SW480 (cell line): Measurements from ENCODE around the gene ACVRL1.
A peak's percentile ranks its signal among the peaks of the same experiment; 100 is the strongest.
"Not testable (repeated sequence)": the region's sequence is repeated elsewhere in the genome, so short reads cannot be mapped to it uniquely, and the experiment has no call there.

ENCODE experiments used
- DNase-seq: peaks from one replicate; pipeline ENCODE4 v3.0.0-alpha.2; 2016; ENCODE audit warnings: low spot score

Gene ACVRL1

DNA sequence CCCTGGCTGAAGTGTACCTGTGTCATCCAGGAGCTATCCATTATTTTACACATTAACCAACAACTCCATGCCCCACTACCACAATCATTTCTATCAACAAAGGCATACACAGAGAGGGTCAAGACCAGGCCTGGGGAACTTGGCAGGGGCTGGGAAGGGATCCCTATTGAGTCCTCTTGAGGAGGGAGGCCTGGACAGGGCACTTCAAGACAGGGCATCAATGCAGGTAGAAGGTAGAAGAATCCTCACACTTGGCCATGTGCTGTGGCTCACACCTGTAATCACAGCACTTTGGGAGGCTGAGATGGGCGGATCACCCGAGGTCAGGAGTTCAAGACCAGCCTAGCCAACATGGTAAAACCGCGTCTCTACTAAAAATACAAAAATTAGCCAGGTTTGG lies 32.8 kb upstream of the ACVRL1 start:
- no peak for DNase-seq

DNA sequence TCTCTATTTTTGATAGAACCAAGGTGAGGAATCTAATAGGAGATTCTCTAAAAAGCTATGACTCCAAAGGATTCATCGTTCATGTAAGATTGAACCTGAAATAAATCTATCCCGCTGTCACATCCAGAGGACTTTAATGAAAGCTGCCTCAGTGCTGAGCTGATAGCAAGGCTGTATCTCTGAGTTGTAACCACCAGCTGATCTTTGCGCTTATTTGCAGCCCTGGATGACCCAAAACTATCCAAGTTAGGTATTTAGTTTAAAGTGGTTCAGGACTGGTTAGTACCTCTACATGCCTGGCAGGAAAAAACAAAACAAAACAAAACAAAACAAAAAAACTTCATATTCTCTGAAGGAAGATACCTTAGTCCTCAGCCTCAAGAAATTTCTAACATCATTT lies 28.2 kb upstream of the ACVRL1 start:
- DNase-seq, result no peak

GRCh38 chr12:51883295-51883694 lies 24.0 kb upstream of the ACVRL1 start:
- no peak for DNase-seq

GRCh38 chr12:51883998-51884675 lies 23.2 kb upstream of the ACVRL1 start:
- DNase-seq, result peak; percentile 46

GRCh38 chr12:51884676-51885229 lies 22.6 kb upstream of the ACVRL1 start:
- DNase-seq, result peak; percentile 92

GRCh38 chr12:51885294-51886020 lies 21.8 kb upstream of the ACVRL1 start:
- not testable (repeated sequence) for DNase-seq

- peak; percentile 47 for DNase-seq
Measured at GRCh38 chr12:51886021-51886710, 21.1 kb upstream of the ACVRL1 start.

DNA sequence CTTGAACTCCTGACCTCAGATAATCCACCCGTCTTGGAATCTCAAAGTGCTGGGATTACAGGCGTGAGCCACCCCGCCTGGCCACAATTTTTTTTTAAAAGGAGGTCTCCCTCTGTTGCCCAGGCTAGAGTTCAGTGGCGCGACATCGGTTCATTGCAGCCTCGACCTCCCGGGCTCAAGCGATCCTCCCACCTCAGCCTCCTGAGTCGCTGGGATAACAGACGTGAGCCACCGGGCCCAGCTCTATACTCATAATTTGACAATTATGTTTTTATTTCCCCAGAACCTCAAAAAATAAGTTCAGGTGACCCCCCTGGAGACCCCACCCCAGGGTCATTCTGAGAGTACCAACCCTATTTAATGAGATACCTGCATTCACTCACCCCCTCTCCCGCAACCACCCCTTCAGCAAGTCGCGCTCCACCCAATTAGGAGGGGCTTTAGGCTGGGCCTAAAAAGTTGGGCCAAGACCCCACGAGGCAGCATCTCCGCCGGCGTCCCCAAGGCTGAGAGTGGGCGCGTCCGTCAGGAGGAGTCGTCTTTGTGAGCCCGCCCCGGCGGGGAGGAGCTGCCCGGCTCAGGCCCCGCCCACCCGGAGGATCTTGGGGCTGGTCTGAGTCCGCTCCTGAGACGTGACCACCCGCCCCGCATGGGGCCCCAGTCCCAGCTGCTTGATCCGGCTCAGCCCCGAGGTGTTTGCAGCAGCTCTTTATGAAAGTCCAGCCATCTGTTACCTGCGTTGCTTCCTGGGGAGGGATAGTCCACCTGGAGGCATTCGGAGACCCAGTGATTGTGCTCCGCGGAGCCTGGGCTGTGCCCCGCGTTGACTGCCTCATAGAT lies 19.6 kb upstream of the ACVRL1 start, which contains the start of gene ANKRD33:
TSS of gene ANKRD33 (plus strand) at position 628 of the 840 bp plus-strand sequence. CDS start at position 712, 84 bp downstream.
- DNase-seq, result no peak

GRCh38 chr12:51888316-51889215 lies 18.7 kb upstream of the ACVRL1 start:
- no peak for DNase-seq

GRCh38 chr12:51889216-51890132 lies 17.8 kb upstream of the ACVRL1 start:
- no peak for DNase-seq

DNA sequence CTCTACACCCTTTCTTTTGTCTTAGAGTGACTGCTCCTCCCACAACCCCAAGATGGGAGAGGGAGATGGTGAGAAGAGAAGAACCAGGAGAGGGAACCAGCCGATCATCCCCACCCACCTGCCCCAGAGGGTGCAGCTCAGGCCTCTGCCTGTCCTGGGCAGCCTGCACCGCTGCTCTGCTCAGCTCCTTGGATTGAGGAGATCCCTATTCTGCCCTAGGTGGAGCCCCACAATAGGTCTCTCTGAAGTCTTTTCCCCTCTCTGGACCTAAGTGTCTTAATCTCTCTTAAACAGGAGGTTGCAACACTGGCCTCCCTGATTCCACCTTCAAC lies 17.2 kb upstream of the ACVRL1 start:
- no peak for DNase-seq

- no peak for DNase-seq
Measured at GRCh38 chr12:51890511-51891171, 16.7 kb upstream of the ACVRL1 start.

GRCh38 chr12:51891843-51892242 lies 15.5 kb upstream of the ACVRL1 start:
- no peak for DNase-seq

DNA sequence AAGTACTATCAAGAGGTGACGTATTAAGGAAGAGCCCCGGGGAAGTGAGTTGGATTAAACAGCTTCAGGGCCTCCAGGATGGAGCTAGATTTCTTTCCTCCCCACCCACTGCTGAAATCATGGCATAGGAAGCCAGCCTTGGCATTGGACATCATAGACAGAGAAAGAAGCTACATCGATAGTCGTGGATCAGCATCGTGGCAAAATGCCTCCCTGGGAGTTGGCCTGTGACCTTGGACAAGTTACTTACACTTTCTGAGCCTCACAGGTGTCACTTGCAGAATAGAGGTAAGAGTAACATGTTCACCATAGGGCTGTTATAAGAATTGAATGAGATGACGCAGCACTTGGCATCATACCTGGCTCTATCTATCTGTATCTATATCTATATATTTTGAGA lies 13.5 kb upstream of the ACVRL1 start:
- no peak for DNase-seq

DNA sequence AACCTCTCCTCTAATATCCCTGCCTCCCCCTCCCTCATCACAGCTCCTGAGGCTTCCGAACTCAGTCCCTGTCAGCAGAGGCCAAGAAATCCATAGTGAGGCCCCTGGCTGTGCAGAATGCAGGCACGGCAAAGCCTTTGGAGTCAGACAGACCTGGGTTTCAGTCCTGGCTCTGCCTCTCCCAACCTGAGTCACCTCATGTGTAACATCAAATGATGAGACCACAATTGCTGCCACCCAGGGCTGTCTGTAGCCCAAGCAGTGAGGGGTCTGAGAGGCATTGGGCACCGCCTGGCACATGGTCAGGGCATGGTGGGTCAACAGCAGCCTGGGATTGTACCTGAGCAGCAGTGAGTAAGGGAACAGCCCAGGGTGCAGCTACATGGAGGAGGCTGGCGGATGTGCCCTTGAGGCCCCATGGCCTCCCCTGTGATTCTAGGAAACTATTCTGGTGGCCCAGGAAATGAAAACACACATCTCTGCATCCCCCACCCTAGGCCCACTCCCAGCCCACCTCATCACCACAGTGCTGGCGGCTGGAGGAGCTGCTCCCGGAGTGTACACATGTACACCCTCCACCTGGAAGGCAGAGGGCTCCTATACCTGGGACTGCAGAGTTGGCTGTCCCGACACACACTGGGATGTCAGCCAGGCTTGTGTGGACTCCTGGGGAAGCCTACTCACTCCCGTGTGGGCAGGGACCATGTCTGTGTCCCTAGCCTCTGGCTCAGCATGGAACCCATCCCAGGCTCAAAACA lies 11.7 kb upstream of the ACVRL1 start:
- no peak for DNase-seq

- peak; percentile 27 for DNase-seq
Measured at GRCh38 chr12:51896236-51896635, 11.1 kb upstream of the ACVRL1 start.

- DNase-seq, result no peak
Measured at GRCh38 chr12:51897181-51897580, 10.1 kb upstream of the ACVRL1 start.

- no peak for DNase-seq
Measured at GRCh38 chr12:51898506-51898905, 8.8 kb upstream of the ACVRL1 start.
